Neutrophil (primary cell): ENCODE data around the gene KRTCAP2.
A peak's percentile ranks its signal among the peaks of the same experiment; 100 is the strongest.
"Not testable (repeated sequence)": the region's sequence is repeated elsewhere in the genome, so short reads cannot be mapped to it uniquely, and the experiment has no call there.

Source experiments
- H3K27ac ChIP-seq: fragments of 200-600 bp; sonication (generic); 2 replicates; pipeline ENCODE4 v1.5.1; 2016; ENCODE audit warnings: mild to moderate bottlenecking, moderate library complexity
- H3K27me3 ChIP-seq: fragments of 200-600 bp; sonication (generic); 2 replicates; pipeline ENCODE4 v1.6.0; 2016; ENCODE audit warnings: mild to moderate bottlenecking
- H3K36me3 ChIP-seq: fragments of 200-600 bp; sonication (generic); 2 replicates; pipeline ENCODE4 v1.5.1; 2017
- H3K4me1 ChIP-seq, 2 experiments: fragments of 200-600 bp in 1 of 2; sonication (generic) in 1 of 2; 1 replicate in 1 of 2; 2 replicates in 1 of 2; pipeline versions ENCODE4 v1.5.1 to v1.6.1; 2013 to 2016; ENCODE audit warnings: low read depth in 1 of 2, low read length in 1 of 2, mild to moderate bottlenecking in 1 of 2, moderate library complexity in 1 of 2; ENCODE audit not compliant: control insufficient read depth in 1 of 2, insufficient read depth in 1 of 2
- H3K4me3 ChIP-seq, 2 experiments: fragments of 200-600 bp in 1 of 2; sonication (generic) in 1 of 2; 1 replicate in 1 of 2; 2 replicates in 1 of 2; pipeline ENCODE4 v1.5.1; 2013 to 2016; ENCODE audit warnings: low read depth in 1 of 2, low read length in 1 of 2, mild to moderate bottlenecking in 1 of 2, moderate library complexity in 1 of 2
- H3K9me3 ChIP-seq: fragments of 200-600 bp; sonication (generic); 2 replicates; pipeline ENCODE4 v1.5.1; 2016
- TF ChIP-seq, protein P1 (sequence below): fragments of 200-600 bp; sonication (generic); IDR thresholded peaks from 2 replicates; pipeline ENCODE4 v1.5.1; 2016; ENCODE audit warnings: antibody characterized with exemption

The KRTCAP2 gene

DNA sequence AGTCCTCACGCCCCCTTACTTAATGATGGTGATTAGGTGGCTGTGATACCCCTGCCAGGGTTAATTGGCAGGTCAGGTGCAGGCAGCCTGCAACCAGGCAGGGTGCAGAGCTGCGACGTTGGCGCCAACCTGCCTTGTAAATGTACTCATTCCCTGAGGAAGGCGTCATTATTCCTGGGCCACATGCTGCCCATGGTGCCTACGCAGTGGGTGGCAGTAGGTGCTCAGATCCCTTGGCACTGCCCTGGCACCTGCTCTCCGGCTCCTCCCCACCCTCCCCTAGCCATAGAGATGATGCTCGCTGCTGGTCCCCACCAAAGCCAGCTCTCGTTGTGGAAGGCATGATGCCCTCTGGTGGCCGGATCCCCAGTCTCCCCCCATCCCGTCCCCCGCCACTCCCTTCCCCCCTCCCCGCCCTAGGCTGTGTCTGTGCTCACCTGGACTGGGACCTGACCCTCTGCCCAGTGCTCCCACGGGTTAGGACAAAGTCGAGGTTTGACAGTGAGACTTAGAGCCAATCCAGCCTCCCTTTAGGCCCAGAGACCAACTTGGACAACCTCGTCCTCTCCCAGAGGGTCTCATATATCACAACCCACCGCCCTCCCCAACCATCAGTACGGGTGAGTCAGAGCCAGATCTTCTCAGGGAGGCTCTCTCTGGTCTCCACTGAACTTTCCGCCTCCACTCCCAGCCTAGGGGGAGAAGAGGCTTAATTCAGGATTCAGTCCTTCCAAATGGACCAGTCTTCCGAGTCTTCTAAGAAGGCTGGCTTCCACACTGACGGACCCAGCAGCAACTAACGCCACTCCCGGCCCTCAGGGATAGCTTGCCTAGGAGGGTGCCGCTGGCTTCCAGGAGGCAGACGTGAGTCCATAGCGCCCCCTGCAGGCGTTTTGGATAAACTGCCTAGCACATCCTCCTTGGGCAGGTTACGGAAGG, 5.7 kb downstream of the KRTCAP2 start:
- Histone ChIP-seq H3K4me3 (peak overlapping the region in 1 of 2 experiments; percentile 0), H3K36me3 (peaks cover 12% of the 10 kb centered on the region), H3K27ac (no peak overlapping the region), H3K9me3 (no peaks in the 10 kb centered on the region), H3K4me1 (peaks cover 17 to 23% of the 10 kb centered on the region in 2 experiments), H3K27me3 (peaks cover 21% of the 10 kb centered on the region)
- TF ChIP-seq, protein P1, sequence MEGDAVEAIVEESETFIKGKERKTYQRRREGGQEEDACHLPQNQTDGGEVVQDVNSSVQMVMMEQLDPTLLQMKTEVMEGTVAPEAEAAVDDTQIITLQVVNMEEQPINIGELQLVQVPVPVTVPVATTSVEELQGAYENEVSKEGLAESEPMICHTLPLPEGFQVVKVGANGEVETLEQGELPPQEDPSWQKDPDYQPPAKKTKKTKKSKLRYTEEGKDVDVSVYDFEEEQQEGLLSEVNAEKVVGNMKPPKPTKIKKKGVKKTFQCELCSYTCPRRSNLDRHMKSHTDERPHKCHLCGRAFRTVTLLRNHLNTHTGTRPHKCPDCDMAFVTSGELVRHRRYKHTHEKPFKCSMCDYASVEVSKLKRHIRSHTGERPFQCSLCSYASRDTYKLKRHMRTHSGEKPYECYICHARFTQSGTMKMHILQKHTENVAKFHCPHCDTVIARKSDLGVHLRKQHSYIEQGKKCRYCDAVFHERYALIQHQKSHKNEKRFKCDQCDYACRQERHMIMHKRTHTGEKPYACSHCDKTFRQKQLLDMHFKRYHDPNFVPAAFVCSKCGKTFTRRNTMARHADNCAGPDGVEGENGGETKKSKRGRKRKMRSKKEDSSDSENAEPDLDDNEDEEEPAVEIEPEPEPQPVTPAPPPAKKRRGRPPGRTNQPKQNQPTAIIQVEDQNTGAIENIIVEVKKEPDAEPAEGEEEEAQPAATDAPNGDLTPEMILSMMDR, result peak; percentile 87

GRCh38 chr1:155166471-155167165, 6.5 kb downstream of the KRTCAP2 start:
- TF ChIP-seq, protein P1, result no peak
- Histone ChIP-seq H3K4me1 (peaks cover 13 to 18% of the 10 kb centered on the region in 2 experiments), H3K36me3 (peaks cover 12% of the 10 kb centered on the region), H3K27ac (no peak overlapping the region), H3K27me3 (peaks cover 21% of the 10 kb centered on the region), H3K4me3 (peak overlapping the region in 1 of 2 experiments; percentile 0), H3K9me3 (no peaks in the 10 kb centered on the region)

- no peak overlapping the region for H3K27ac ChIP-seq
- H3K9me3 ChIP-seq, result no peaks in the 10 kb centered on the region
- peaks cover 21% of the 10 kb centered on the region for H3K27me3 ChIP-seq
- TF ChIP-seq, protein P1, result no peak
- peaks cover 12% of the 10 kb centered on the region for H3K36me3 ChIP-seq
- H3K4me1 ChIP-seq, result peaks cover 13 to 18% of the 10 kb centered on the region in 2 experiments
- H3K4me3 ChIP-seq, result no peak overlapping the region
Measured at GRCh38 chr1:155166051-155166470, 7.0 kb downstream of the KRTCAP2 start.

GRCh38 chr1:155164625-155165024, 8.5 kb downstream of the KRTCAP2 start:
- H3K4me1 ChIP-seq, result peaks cover 13 to 18% of the 10 kb centered on the region in 2 experiments
- H3K27me3 ChIP-seq, result peaks cover 21% of the 10 kb centered on the region
- not testable (repeated sequence) for H3K4me3 ChIP-seq, H3K27ac ChIP-seq, H3K9me3 ChIP-seq
- peaks cover 10% of the 10 kb centered on the region for H3K36me3 ChIP-seq

DNA sequence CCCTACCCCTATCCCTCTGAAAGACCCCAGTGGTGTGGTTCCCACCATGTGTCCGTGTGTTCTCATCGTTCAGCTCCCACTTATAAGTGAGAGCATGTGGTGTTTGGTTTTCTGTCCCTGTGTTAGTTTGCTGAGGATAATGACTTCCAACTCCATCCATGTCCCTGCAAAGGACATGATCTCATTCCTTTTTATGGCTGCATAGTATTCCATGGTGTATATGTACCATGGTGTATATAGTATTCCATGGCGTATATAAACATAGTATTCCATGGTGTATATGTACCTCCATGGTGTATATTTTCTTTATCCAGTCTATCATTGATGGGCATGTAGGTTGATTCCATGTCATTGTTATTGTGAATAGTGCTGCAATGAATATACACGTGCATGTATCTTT, 9.3 kb downstream of the KRTCAP2 start:
- not testable (repeated sequence) for H3K4me3 ChIP-seq, H3K27ac ChIP-seq, H3K9me3 ChIP-seq, H3K36me3 ChIP-seq
- peaks cover 21% of the 10 kb centered on the region for H3K27me3 ChIP-seq
- peaks cover 13 to 18% of the 10 kb centered on the region in 2 experiments for H3K4me1 ChIP-seq

- Histone ChIP-seq H3K4me1 (peaks cover 9 to 13% of the 10 kb centered on the region in 2 experiments), H3K27me3 (peaks cover 20% of the 10 kb centered on the region)
- not testable (repeated sequence) for H3K9me3 ChIP-seq, H3K4me3 ChIP-seq, H3K27ac ChIP-seq, H3K36me3 ChIP-seq
Measured at GRCh38 chr1:155162631-155163030, 10.5 kb downstream of the KRTCAP2 start.

DNA sequence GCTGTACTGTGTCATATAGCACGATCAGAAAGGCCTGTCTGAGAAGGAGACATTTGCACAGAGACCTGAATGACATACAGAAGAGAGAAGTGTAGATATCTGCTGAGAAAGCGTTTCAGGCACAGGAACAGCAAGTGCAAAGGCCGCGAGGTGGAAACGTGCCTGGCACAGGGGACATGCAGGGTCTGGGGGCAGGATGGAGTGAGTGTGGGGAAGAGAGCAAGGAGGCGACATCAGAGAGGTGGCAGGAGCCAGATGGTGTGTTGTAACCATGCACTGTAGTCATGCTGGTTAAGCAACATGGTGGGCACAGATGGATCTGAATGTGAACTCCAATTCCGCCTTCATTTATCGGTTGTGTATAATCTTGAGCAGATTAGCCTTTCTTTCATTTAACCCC, 13.0 kb downstream of the KRTCAP2 start:
- TF ChIP-seq, protein P1, result no peak
- Histone ChIP-seq H3K4me1 (no peaks in the 10 kb centered on the region), H3K27ac (no peak overlapping the region), H3K36me3 (no peaks in the 10 kb centered on the region), H3K4me3 (no peak overlapping the region), H3K27me3 (no peaks in the 10 kb centered on the region), H3K9me3 (no peaks in the 10 kb centered on the region)
